T-helper 2 cell treated with Interferon-gamma antibody and Interleukin-4, amounts not matched to agents 100 ng/mL and 5 ng/mL, for 36 hours (primary cell): Measurements from ENCODE around the gene SNX13. TPM values are rescaled to one million over a fixed set of nuclear protein-coding genes. Genes with fewer than 3 reads are reported as not detected.

ENCODE experiments used
- intact Hi-C: fragments of 100-400 bp; cut with micrococcal nuclease; formaldehyde crosslinking; loops from one replicate; pipeline ENCODE4 v1.15.1; 2023
- total RNA-seq: library from RNA; stranded (reverse); gene quantifications from 2 replicates; pipeline ENCODE4 v1.2.3, GENCODE V29; 2022

Gene SNX13
- 19.0 and 20.0 TPM in 2 replicates for total RNA-seq

- intact Hi-C loops, result loop anchor here (1.0 to 10.0 kb wide), 9 partner anchors 83 to 1767 kb away; partner anchors contain the start of genes AHR, ANKMY2, CRPPA and POLR1F
Observed at GRCh38 chr7:17940302-17940883, at the start of gene SNX13. TSS of gene SNX13 (minus strand) at chr7:17940494. CDS start at chr7:17940295, 199 bp downstream.

- intact Hi-C loops, result no loop called here
Observed at GRCh38 chr7:17989546-17989945, 49.3 kb upstream of the SNX13 start.

- intact Hi-C loops, result no loop called here
Observed at GRCh38 chr7:17988858-17989257, 48.6 kb upstream of the SNX13 start.

GRCh38 chr7:17988141-17988540 lies 47.8 kb upstream of the SNX13 start:
- intact Hi-C loops, result no loop called here

GRCh38 chr7:17986851-17987250 lies 46.6 kb upstream of the SNX13 start:
- intact Hi-C loops, result no loop called here

- intact Hi-C loops, result no loop called here
Observed at GRCh38 chr7:17985473-17986239, 45.4 kb upstream of the SNX13 start.

GRCh38 chr7:17984288-17984687 lies 44.0 kb upstream of the SNX13 start:
- intact Hi-C loops, result no loop called here

GRCh38 chr7:17983221-17984062 lies 43.1 kb upstream of the SNX13 start:
- intact Hi-C loops, result no loop called here

- intact Hi-C loops, result no loop called here
Observed at GRCh38 chr7:17976952-17977351, 36.7 kb upstream of the SNX13 start.

GRCh38 chr7:17971411-17971810 lies 31.1 kb upstream of the SNX13 start:
- intact Hi-C loops, result no loop called here

- intact Hi-C loops, result no loop called here
Observed at GRCh38 chr7:17968791-17969715, 28.8 kb upstream of the SNX13 start.

GRCh38 chr7:17966706-17967105 lies 26.4 kb upstream of the SNX13 start:
- intact Hi-C loops, result no loop called here

GRCh38 chr7:17965603-17966002 lies 25.3 kb upstream of the SNX13 start:
- intact Hi-C loops, result no loop called here

GRCh38 chr7:17963281-17963680 lies 23.0 kb upstream of the SNX13 start:
- intact Hi-C loops, result no loop called here

- intact Hi-C loops, result no loop called here
Observed at GRCh38 chr7:17962652-17963051, 22.4 kb upstream of the SNX13 start.

GRCh38 chr7:17957871-17958270 lies 17.6 kb upstream of the SNX13 start:
- intact Hi-C loops, result no loop called here

GRCh38 chr7:17952387-17952786 lies 12.1 kb upstream of the SNX13 start:
- intact Hi-C loops, result loop anchor here (1.0 kb wide), 1 partner anchor 11 kb away; no protein-coding TSS in a partner anchor

- intact Hi-C loops, result loop anchor here (1.0 kb wide), 1 partner anchor 10 kb away; no protein-coding TSS in a partner anchor
Observed at GRCh38 chr7:17951742-17952254, 11.5 kb upstream of the SNX13 start.

GRCh38 chr7:17948526-17949238 lies 8.4 kb upstream of the SNX13 start:
- intact Hi-C loops, result loop anchor here (10.0 kb wide), 3 partner anchors 804 to 1524 kb away; partner anchors contain the start of gene CRPPA

- intact Hi-C loops, result loop anchor here (10.0 kb wide), 3 partner anchors 803 to 1523 kb away; partner anchors contain the start of gene CRPPA
Observed at GRCh38 chr7:17947620-17948019, 7.3 kb upstream of the SNX13 start.
